ENCODE results near the gene SPRED2.

- TF ChIP-seq EZH2phosphoT487 (IDR thresholded peaks at IDR 0.05; ENCODE audit: insufficient read depth, low read depth) (no peak), EZH2 (IDR thresholded peaks at IDR 0.05; ENCODE audit: insufficient read depth, poor library complexity, severe bottlenecking) (no peak)
These were observed 134.3 kb downstream of the SPRED2 start for GRCh38 chr2:65298089-65298488.
